AG09309 (cell line): ENCODE measurements around the gene DMAP1.

Experiments
- DNase-seq: peaks from one replicate; pipeline ENCODE4 v3.0.0-alpha.2; 2010; ENCODE audit warnings: low read depth
- H3K4me3 ChIP-seq: 2 replicates; pipeline ENCODE4 v1.5.1; 2011; ENCODE audit warnings: mild to moderate bottlenecking, low read depth, low read length, moderate library complexity; ENCODE audit not compliant: control insufficient read depth
- CTCF ChIP-seq: IDR thresholded peaks from 2 replicates; pipeline ENCODE4 v1.5.1; 2011; ENCODE audit warnings: mild to moderate bottlenecking, low read depth, low read length, inconsistent platforms; ENCODE audit not compliant: insufficient read depth, control insufficient read depth; ENCODE audit errors: missing control alignments

DMAP1 gene

GRCh38 chr1:44242746-44243145 is 29.5 kb downstream of the DMAP1 start:
- no peak for TF ChIP-seq CTCF
- H3K4me3 ChIP-seq = no peak overlapping the region
- no peak for DNase-seq

GRCh38 chr1:44243782-44244495 is 30.7 kb downstream of the DMAP1 start:
- H3K4me3 ChIP-seq = no peak overlapping the region
- TF ChIP-seq CTCF = no peak
- no peak for DNase-seq

DNA sequence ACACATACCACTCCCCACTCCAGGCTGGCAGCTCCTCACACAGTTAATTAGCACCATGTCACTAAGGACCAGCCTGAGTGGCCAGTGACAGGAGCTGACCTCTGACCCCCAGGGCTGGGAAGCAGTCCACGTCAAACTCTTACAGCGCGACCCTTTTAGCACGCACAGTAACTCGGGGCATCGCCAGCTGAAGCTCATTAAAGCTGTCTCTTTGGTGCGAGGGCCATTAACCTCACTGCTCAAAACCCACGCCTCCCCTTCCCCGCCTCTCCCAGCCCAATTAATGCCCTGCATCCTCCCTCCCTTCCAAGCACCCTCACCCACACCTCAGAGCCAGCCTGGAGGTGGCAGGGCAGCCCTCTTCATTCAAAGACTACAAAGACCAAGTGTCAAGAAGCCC is 31.7 kb downstream of the DMAP1 start:
- DNase-seq = no peak
- no peak for TF ChIP-seq CTCF
- no peak overlapping the region for H3K4me3 ChIP-seq

DNA sequence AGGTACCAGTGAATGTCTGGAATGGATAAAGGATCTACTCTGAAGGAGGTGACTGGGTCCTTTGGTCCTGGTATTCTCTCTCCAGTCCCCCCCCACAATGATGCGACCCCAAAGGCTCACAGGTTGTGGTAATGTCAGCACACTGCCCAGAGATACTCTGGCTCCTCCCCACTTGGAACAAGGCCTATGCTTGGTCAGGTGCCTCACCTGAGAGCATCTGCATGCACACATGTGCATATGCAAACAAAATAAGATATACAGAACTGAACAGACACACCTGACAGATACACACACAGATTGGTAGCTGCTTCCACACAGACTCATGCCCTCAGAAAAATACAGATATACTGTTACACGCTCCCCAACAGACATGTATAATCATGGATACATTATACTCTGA is 33.5 kb downstream of the DMAP1 start:
- DNase-seq = no peak
- TF ChIP-seq CTCF = no peak
- no peak overlapping the region for H3K4me3 ChIP-seq

- DNase-seq = no peak
- no peak overlapping the region for H3K4me3 ChIP-seq
- TF ChIP-seq CTCF = no peak
Measured at GRCh38 chr1:44249543-44249942, 36.3 kb downstream of the DMAP1 start.

GRCh38 chr1:44250068-44250781 is 37.0 kb downstream of the DMAP1 start:
- DNase-seq = no peak
- no peak overlapping the region for H3K4me3 ChIP-seq
- TF ChIP-seq CTCF = no peak
